Adrenal gland (tissue), 12 donors: ENCODE results near the gene SLC22A3. TPM values are rescaled to one million over a fixed set of nuclear protein-coding genes. Genes with fewer than 3 reads are reported as not detected.

Experiments used
- DNase-seq, 7 donors: peaks; one replicate each; pipeline ENCODE4 v3.0.0-alpha.2; 2019 to 2020
- H3K27ac ChIP-seq, 5 donors: fragments of 200-600 bp; sonication (generic) in 4 of 5; 1 replicate in 3 of 5; 2 replicates in 2 of 5; pipeline versions ENCODE4 v1.5.1 to v1.8.0; 2016 to 2020; ENCODE audit warnings: mild to moderate bottlenecking in 1 of 5
- H3K27me3 ChIP-seq: fragments of 200-600 bp; 2 replicates; pipeline ENCODE4 v1.8.0; 2021
- H3K36me3 ChIP-seq, 2 donors: fragments of 200-600 bp; replicated peaks in 1 of 2; 1 replicate in 1 of 2; 2 replicates in 1 of 2; pipeline versions ENCODE4 v1.5.1 to v1.8.0; 2018 to 2022
- H3K4me1 ChIP-seq, 2 donors: fragments of 200-600 bp; replicated peaks in 1 of 2; 1 replicate in 1 of 2; 2 replicates in 1 of 2; pipeline versions ENCODE4 v1.5.1 to v1.8.0; 2018 to 2021
- H3K4me3 ChIP-seq, 4 donors: fragments of 200-600 bp; sonication (generic) in 3 of 4; one replicate each; pipeline ENCODE4 v1.5.1; 2016 to 2018
- H3K9me3 ChIP-seq, 3 donors: fragments of 200-600 bp; sonication (generic) in 1 of 3; replicated peaks in 1 of 3; 1 replicate in 2 of 3; 2 replicates in 1 of 3; pipeline versions ENCODE4 v1.5.1 to v1.8.0; 2016 to 2021
- POLR2A ChIP-seq, 2 donors: fragments of 450-650 bp; IDR thresholded peaks; one replicate each; pipeline ENCODE4 v1.6.1; 2017; ENCODE audit warnings: antibody characterized with exemption in 2 of 2, mild to moderate bottlenecking in 2 of 2, moderate library complexity in 1 of 2
- WGBS, 4 donors: extraction: QIAGEN DNeasy Blood & Tissue Kit in 2 of 4; methylation state at CpG; one replicate each; pipeline versions ENCODE4 v1.1.5 to v1.1.7; 2013 to 2017; 5-methylcytosine and 5-hydroxymethylcytosine counted together
- intact Hi-C, 2 donors: fragments of 100-400 bp; cut with DNase I; formaldehyde crosslinking; loops; one replicate each; pipeline versions ENCODE4 v1.14.1 to v1.15.0; 2022 to 2023
- polyA plus RNA-seq, 3 donors: library from polyadenylated mRNA; stranded (reverse); fragments of 200-250 nt in 2 of 3; fragments of 350-450 nt in 1 of 3; fragmentation: Illumina TruSeq in 1 of 3; extraction: RNeasy Lipid Tissue Mini Kit (QIAGEN cat#74804) in 1 of 3; gene quantifications; one replicate each; pipeline ENCODE4 v1.2.3, GENCODE V29; 2013 to 2014
- total RNA-seq, 9 donors: library from RNA; depleted of rRNA in 4 of 9; stranded (reverse); fragments of >200 nt in 4 of 9; fragments of 120-200 nt in 1 of 9; fragmentation: NEBNext Ultra II Directional in 1 of 9; extraction: Animal tissue kit (Norgen Biotek cat#: 25700) in 1 of 9; gene quantifications; one replicate each; pipeline versions ENCODE4 v1.1.0 to v1.2.4, GENCODE V29; 2013 to 2023
- TF ChIP-seq, protein P1 (sequence below), 6 experiments: fragments of 450-650 bp in 4 of 6; fragments of 200-600 bp in 2 of 6; sonication (generic) in 1 of 6; IDR thresholded peaks; 1 replicate in 5 of 6; 2 replicates in 1 of 6; pipeline versions ENCODE4 v1.5.1 to v1.8.0; 2016 to 2021; ENCODE audit warnings: antibody characterized with exemption in 6 of 6, mild to moderate bottlenecking in 2 of 6, moderate library complexity in 1 of 6
- donor health status: healthy with polysubstance abuse.
- donor health status: Bipolar disorder and iron deficiency.
- donor health status: DM: yes; HTN: yes; CAD: no.
- donor health status: DM: no; HTN: no; CAD: no.
- donor health status: DM: no; HTN: no; CAD: no.
- donor health status: DM: yes; HTN: yes; CAD: no.

The SLC22A3 gene
- total and polyA plus RNA-seq, 12 donors: 7.2 to 51.9 (median 31.2) TPM

DNA sequence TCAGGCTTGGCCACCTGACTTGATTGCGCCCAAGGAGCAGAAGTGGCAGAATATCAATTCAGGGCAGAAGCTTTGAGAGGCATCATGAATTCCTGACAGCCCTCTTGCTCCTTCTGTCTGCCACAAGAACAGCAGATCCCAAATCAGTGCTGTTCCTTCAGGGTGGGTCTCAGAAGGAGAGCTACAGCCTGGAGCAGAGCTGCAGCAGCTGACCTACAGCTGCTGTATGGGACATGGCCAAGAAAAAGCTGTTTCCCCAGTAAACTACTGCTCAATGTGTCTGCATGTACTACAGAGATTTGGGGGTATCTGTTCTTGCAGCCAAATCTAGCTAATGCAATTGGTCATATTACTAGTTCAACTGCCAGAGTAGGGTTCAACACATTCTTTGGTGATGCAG, 69.0 kb downstream of the SLC22A3 start:
- H3K4me3 ChIP-seq: no peak overlapping the region
- intact Hi-C loops: no loop called here
- no peaks in the 10 kb centered on the region for H3K27me3 ChIP-seq
- DNase-seq: no peak
- no peak overlapping the region for H3K27ac ChIP-seq
- no peaks in the 10 kb centered on the region for H3K36me3 ChIP-seq
- H3K9me3 ChIP-seq: no peaks in the 10 kb centered on the region
- WGBS, 4 donors: 90 to 100% (median 96%) methylated on average over 1 of the region's 1 CpG
- TF ChIP-seq, protein P1, sequence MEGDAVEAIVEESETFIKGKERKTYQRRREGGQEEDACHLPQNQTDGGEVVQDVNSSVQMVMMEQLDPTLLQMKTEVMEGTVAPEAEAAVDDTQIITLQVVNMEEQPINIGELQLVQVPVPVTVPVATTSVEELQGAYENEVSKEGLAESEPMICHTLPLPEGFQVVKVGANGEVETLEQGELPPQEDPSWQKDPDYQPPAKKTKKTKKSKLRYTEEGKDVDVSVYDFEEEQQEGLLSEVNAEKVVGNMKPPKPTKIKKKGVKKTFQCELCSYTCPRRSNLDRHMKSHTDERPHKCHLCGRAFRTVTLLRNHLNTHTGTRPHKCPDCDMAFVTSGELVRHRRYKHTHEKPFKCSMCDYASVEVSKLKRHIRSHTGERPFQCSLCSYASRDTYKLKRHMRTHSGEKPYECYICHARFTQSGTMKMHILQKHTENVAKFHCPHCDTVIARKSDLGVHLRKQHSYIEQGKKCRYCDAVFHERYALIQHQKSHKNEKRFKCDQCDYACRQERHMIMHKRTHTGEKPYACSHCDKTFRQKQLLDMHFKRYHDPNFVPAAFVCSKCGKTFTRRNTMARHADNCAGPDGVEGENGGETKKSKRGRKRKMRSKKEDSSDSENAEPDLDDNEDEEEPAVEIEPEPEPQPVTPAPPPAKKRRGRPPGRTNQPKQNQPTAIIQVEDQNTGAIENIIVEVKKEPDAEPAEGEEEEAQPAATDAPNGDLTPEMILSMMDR (IDR thresholded peaks at IDR 0.05): no peak
- no peak for TF ChIP-seq POLR2A (IDR thresholded peaks at IDR 0.05)
- H3K4me1 ChIP-seq: peaks cover 9 to 16% of the 10 kb centered on the region in 2 donors

DNA sequence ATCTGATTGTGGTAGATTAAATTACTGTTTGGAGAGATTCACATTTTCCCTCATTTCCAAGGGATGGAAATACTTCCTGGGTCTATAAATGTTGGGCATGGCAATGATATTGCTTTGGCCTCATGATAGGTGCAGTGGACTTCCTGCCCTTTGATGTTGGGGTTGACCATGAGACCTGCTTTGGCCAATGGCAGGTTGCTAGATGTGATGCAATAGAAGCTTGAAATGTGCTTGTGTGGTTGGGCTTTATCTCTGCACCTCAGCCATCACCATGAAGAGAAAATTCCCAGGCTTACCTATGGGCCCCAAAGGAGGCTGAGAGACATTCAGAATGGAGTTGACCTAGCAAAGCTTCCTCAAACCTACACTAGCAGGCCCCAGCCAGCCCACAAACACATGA, 69.4 kb downstream of the SLC22A3 start:
- Histone ChIP-seq H3K27ac (no peak overlapping the region), H3K9me3 (no peaks in the 10 kb centered on the region), H3K4me3 (no peak overlapping the region), H3K36me3 (no peaks in the 10 kb centered on the region), H3K27me3 (no peaks in the 10 kb centered on the region), H3K4me1 (peaks cover 9 to 17% of the 10 kb centered on the region in 2 donors)
- TF ChIP-seq, protein P1 (IDR thresholded peaks at IDR 0.05): no peak
- no peak for TF ChIP-seq POLR2A (IDR thresholded peaks at IDR 0.05)
- no peak for DNase-seq
- intact Hi-C loops: no loop called here

GRCh38 chr6:160418370-160418769, 70.2 kb downstream of the SLC22A3 start:
- Histone ChIP-seq H3K4me3 (no peak overlapping the region), H3K27me3 (no peaks in the 10 kb centered on the region), H3K27ac (no peak overlapping the region), H3K36me3 (no peaks in the 10 kb centered on the region), H3K4me1 (peaks cover 9 to 17% of the 10 kb centered on the region in 2 donors), H3K9me3 (no peaks in the 10 kb centered on the region)
- intact Hi-C loops: no loop called here
- no peak for DNase-seq
- TF ChIP-seq, protein P1 (IDR thresholded peaks at IDR 0.05): no peak
- 39 to 64% (median 47%) methylated on average over 3 of the region's 3 CpGs for WGBS, 4 donors

GRCh38 chr6:160419488-160419887, 71.3 kb downstream of the SLC22A3 start:
- Histone ChIP-seq H3K27me3 (no peaks in the 10 kb centered on the region), H3K36me3 (no peaks in the 10 kb centered on the region), H3K27ac (no peak overlapping the region), H3K4me1 (peaks cover 9 to 17% of the 10 kb centered on the region in 2 donors), H3K4me3 (no peak overlapping the region), H3K9me3 (no peaks in the 10 kb centered on the region)
- DNase-seq: no peak
- intact Hi-C loops: no loop called here
- TF ChIP-seq, protein P1 (IDR thresholded peaks at IDR 0.05): no peak
- no peak for TF ChIP-seq POLR2A (IDR thresholded peaks at IDR 0.05)
- 81 to 85% (median 82%) methylated on average over 1 of the region's 1 CpG for WGBS, 4 donors
